K562 (cell line): Measurements from ENCODE around the gene MYADML2. TPM values are rescaled to one million over a fixed set of nuclear protein-coding genes. Genes with fewer than 3 reads are reported as not detected.

ENCODE experiments used
- BRD4 ChIP-seq: fragments of 200-600 bp; sonication (generic); IDR thresholded peaks from 2 replicates; pipeline ENCODE4 v1.6.1; 2017; ENCODE audit warnings: inconsistent platforms
- CGGBP1 ChIP-seq: fragments of 250-450 bp; sonication (Bioruptor Pico); IDR thresholded peaks from 2 replicates; pipeline ENCODE4 v1.9.0; 2021; ENCODE audit warnings: mild to moderate bottlenecking
- E2F6 ChIP-seq, 2 experiments: IDR thresholded peaks; 2 replicates each; pipeline ENCODE4 v1.6.1; 2011; ENCODE audit warnings: borderline replicate concordance in 1 of 2, control low read depth in 1 of 2, low read depth in 1 of 2, low read length in 1 of 2, mild to moderate bottlenecking in 1 of 2, mixed read lengths in 1 of 2, moderate library complexity in 1 of 2; ENCODE audit not compliant: insufficient read depth in 1 of 2, insufficient read length in 1 of 2, poor library complexity in 1 of 2, severe bottlenecking in 1 of 2; ENCODE audit errors: extremely low read depth in 1 of 2
- ETS2 ChIP-seq: IDR thresholded peaks from 2 replicates; pipeline ENCODE4 v1.6.1; 2016; ENCODE audit warnings: borderline replicate concordance, missing genetic modification characterization, mild to moderate bottlenecking, moderate library complexity, missing compliant biosample characterization; ENCODE audit not compliant: poor library complexity, severe bottlenecking
- FUS ChIP-seq: fragments of 200-400 bp; formaldehyde crosslinking; optimal IDR thresholded peaks from 2 replicates; pipeline ENCODE3; 2017; ENCODE audit warnings: low read depth, low read length
- GABPB2 ChIP-seq: fragments of 250-450 bp; sonication (Bioruptor Pico); conservative IDR thresholded peaks from 2 replicates; pipeline ENCODE4 v1.5.1; 2021; ENCODE audit warnings: mild to moderate bottlenecking
- MAFK ChIP-seq: IDR thresholded peaks from 2 replicates; pipeline ENCODE4 v1.6.1; 2011; ENCODE audit warnings: low read length, improper control_type of control experiment
- MAX ChIP-seq: sonication (generic); formaldehyde crosslinking; IDR thresholded peaks from 2 replicates; pipeline ENCODE4 v1.9.0; 2022; ENCODE audit warnings: mild to moderate bottlenecking, missing genetic modification reagents
- NFIC ChIP-seq: fragments of 450-650 bp; IDR thresholded peaks from 2 replicates; pipeline ENCODE4 v1.6.1; 2017; ENCODE audit warnings: mild to moderate bottlenecking, inconsistent platforms
- NONO ChIP-seq, 2 experiments: fragments of 200-400 bp in 1 of 2; fragments of 450-650 bp in 1 of 2; formaldehyde crosslinking in 1 of 2; IDR thresholded peaks; 2 replicates each; pipeline ENCODE4 v1.6.1; 2017; ENCODE audit warnings: low read depth in 2 of 2, mild to moderate bottlenecking in 2 of 2, moderate library complexity in 2 of 2, low read length in 1 of 2
- POLR2AphosphoS2 ChIP-seq: IDR thresholded peaks from 2 replicates; pipeline ENCODE4 v1.6.1; 2012; ENCODE audit warnings: low read length, improper control_type of control experiment
- POLR3A ChIP-seq: IDR thresholded peaks from 2 replicates; pipeline ENCODE4 v1.6.1; 2011; ENCODE audit warnings: borderline replicate concordance, mild to moderate bottlenecking, moderate library complexity; ENCODE audit not compliant: insufficient read length, insufficient read depth; ENCODE audit errors: extremely low read depth
- SREBF2 ChIP-seq: sonication (generic); formaldehyde crosslinking; IDR thresholded peaks from 2 replicates; pipeline ENCODE4 v1.4.0; 2020; ENCODE audit warnings: mild to moderate bottlenecking, missing genetic modification reagents
- TAF15 ChIP-seq: fragments of 200-400 bp; formaldehyde crosslinking; IDR thresholded peaks from 2 replicates; pipeline ENCODE4 v1.6.1; 2017; ENCODE audit warnings: mild to moderate bottlenecking, low read depth, low read length, moderate library complexity
- THRAP3 ChIP-seq: fragments of 450-650 bp; IDR thresholded peaks from 2 replicates; pipeline ENCODE4 v1.6.1; 2016; ENCODE audit warnings: mild to moderate bottlenecking, inconsistent platforms, borderline replicate concordance
- ZFPM2 ChIP-seq: fragments of 250-450 bp; sonication (Bioruptor Pico); IDR thresholded peaks from 2 replicates; pipeline ENCODE4 v1.5.1; 2022; ENCODE audit warnings: mild to moderate bottlenecking
- ZNF23 ChIP-seq: fragments of 250-450 bp; sonication (Bioruptor Pico); IDR thresholded peaks from 2 replicates; pipeline ENCODE4 v1.4.0; 2020; ENCODE audit warnings: mild to moderate bottlenecking
- ZNF274 ChIP-seq: IDR thresholded peaks from 2 replicates; pipeline ENCODE4 v1.6.1; 2011; ENCODE audit warnings: low read depth, mild to moderate bottlenecking, low read length, moderate library complexity, borderline replicate concordance
- ZNF324 ChIP-seq: fragments of 250-450 bp; sonication (Bioruptor Pico); IDR thresholded peaks from 2 replicates; pipeline ENCODE4 v1.4.0; 2020; ENCODE audit warnings: mild to moderate bottlenecking
- ZNF347 ChIP-seq: fragments of 450-650 bp; formaldehyde crosslinking; IDR thresholded peaks from 2 replicates; pipeline ENCODE4 v1.4.0; 2020; ENCODE audit warnings: low read depth, mild to moderate bottlenecking, moderate library complexity
- ZNF408 ChIP-seq: fragments of 250-450 bp; sonication (Bioruptor Pico); IDR thresholded peaks from 2 replicates; pipeline ENCODE4 v1.4.0; 2020; ENCODE audit warnings: low read depth, mild to moderate bottlenecking, moderate library complexity
- ZNF41 ChIP-seq: fragments of 250-450 bp; sonication (Bioruptor Pico); conservative IDR thresholded peaks from 2 replicates; pipeline ENCODE4 v1.4.0; 2020; ENCODE audit warnings: mild to moderate bottlenecking
- ZNF507 ChIP-seq: conservative IDR thresholded peaks from 2 replicates; pipeline ENCODE4 v1.6.1; 2017; ENCODE audit warnings: missing genetic modification characterization, missing compliant biosample characterization
- ZNF518B ChIP-seq: fragments of 250-450 bp; sonication (Bioruptor Pico); IDR thresholded peaks from 2 replicates; pipeline ENCODE4 v1.5.0; 2021; ENCODE audit warnings: mild to moderate bottlenecking, moderate library complexity
- ZNF586 ChIP-seq: fragments of 450-650 bp; formaldehyde crosslinking; conservative IDR thresholded peaks from 2 replicates; pipeline ENCODE4 v1.4.0; 2020; ENCODE audit warnings: mild to moderate bottlenecking, moderate library complexity
- ZNF696 ChIP-seq: fragments of 250-450 bp; sonication (Bioruptor Pico); conservative IDR thresholded peaks from 2 replicates; pipeline ENCODE4 v1.4.0; 2020; ENCODE audit warnings: mild to moderate bottlenecking, moderate library complexity
- polyA plus RNA-seq, 8 experiments: library from polyadenylated mRNA; depleted of rRNA in 4 of 8; stranded (reverse) in 5 of 8; unstranded in 3 of 8; fragments of >200 nt; fragmentation: Nextera tagmentation in 2 of 8; fragmentation: Illumina TruSeq in 1 of 8; extraction: Ambion mirVana in 2 of 8; extraction: Trizol in 1 of 8; gene quantifications; 2 replicates each; pipeline versions ENCODE4 v1.2.1 to v1.2.3, GENCODE V29; 2011 to 2014; ENCODE audit warnings: inconsistent platforms in 1 of 8, missing spikeins in 1 of 8
- total RNA-seq, 7 experiments: library from RNA; depleted of rRNA in 6 of 7; stranded (reverse); fragments of >200 nt in 6 of 7; fragmentation: Illumina TruSeq in 2 of 7; extraction: Trizol in 2 of 7; gene quantifications; 2 replicates each; pipeline versions ENCODE4 v1.2.1 to v1.2.3, GENCODE V29; 2011 to 2021; ENCODE audit warnings: low replicate concordance in 1 of 7

MYADML2 gene
- total and polyA plus RNA-seq, 9 of the 15 experiments (the other 6 are each of a cell fraction or from before 2014, with no cell fraction given): not detected

GRCh38 chr17:81961087-81961511, 14.1 kb upstream of the MYADML2 start, which contains the start of gene NOTUM (continued):
- TF ChIP-seq SREBF2 (no peak), NONO (IDR thresholded peaks at IDR 0.05; ENCODE audit: low read depth in 2 of 2, low read length in 1 of 2) (0 out of 4 replicates have a peak, but pooled peaks of 1 of the 2 experiments have one; percentile 26), POLR2AphosphoS2 (no peak), ZNF696 (CRISPR knock-in tag) (no peak), NFIC (no peak), E2F6 (IDR thresholded peaks at IDR 0.05; ENCODE audit: borderline replicate concordance in 1 of 2, extremely low read depth in 1 of 2, insufficient read depth in 1 of 2, insufficient read length in 1 of 2, low read depth in 1 of 2, low read length in 1 of 2, poor library complexity in 1 of 2, severe bottlenecking in 1 of 2) (peak in 1 of 2 experiments; percentile 29), POLR3A (no peak), ZNF408 (CRISPR knock-in tag) (no peak), ZNF518B (CRISPR knock-in tag) (no peak), TAF15 (no peak), FUS (no peak), ZNF347 (CRISPR knock-in tag) (no peak), GABPB2 (CRISPR knock-in tag) (no peak), ZNF41 (no peak), BRD4 (no peak), ZNF274 (no peak), CGGBP1 (CRISPR knock-in tag) (no peak), ZNF507 (no peak), THRAP3 (no peak), ZNF586 (no peak), ZFPM2 (CRISPR knock-in tag) (no peak), ZNF23 (no peak), MAX (CRISPR knock-in tag) (no peak), ETS2 (no peak), MAFK (no peak), ZNF324 (CRISPR knock-in tag) (no peak)
